Measurements from ENCODE around the gene EXOC6.
"Not testable (repeated sequence)": the region's sequence is repeated elsewhere in the genome, so short reads cannot be mapped to it uniquely, and the experiment has no call there.

EXOC6 gene

GRCh38 chr10:92880917-92881316 lies 32.6 kb downstream of the EXOC6 start:
- DNase-seq: no peak

- no peak for DNase-seq
Measured at GRCh38 chr10:92886334-92886961, 38.1 kb downstream of the EXOC6 start.

GRCh38 chr10:92890471-92890870 lies 42.2 kb downstream of the EXOC6 start:
- no peak for DNase-seq

- DNase-seq: no peak
Measured at GRCh38 chr10:92891885-92892690, 43.8 kb downstream of the EXOC6 start.

GRCh38 chr10:92892691-92893054 lies 44.4 kb downstream of the EXOC6 start:
- DNase-seq: no peak

GRCh38 chr10:92894081-92894655 lies 45.8 kb downstream of the EXOC6 start:
- DNase-seq: no peak

GRCh38 chr10:92897916-92898315 lies 49.6 kb downstream of the EXOC6 start:
- DNase-seq: no peak

GRCh38 chr10:92901819-92902251 lies 53.5 kb downstream of the EXOC6 start:
- no peak for DNase-seq

GRCh38 chr10:92903633-92904032 lies 55.3 kb downstream of the EXOC6 start:
- DNase-seq: no peak

- DNase-seq: no peak
Measured at GRCh38 chr10:92907280-92907679, 59.0 kb downstream of the EXOC6 start.

GRCh38 chr10:92912631-92913030 lies 64.3 kb downstream of the EXOC6 start:
- not testable (repeated sequence) for DNase-seq

- DNase-seq: no peak
Measured at GRCh38 chr10:92913973-92914372, 65.7 kb downstream of the EXOC6 start.

- peak; percentile 36 to 49 for DNase-seq
Measured at GRCh38 chr10:92914478-92915325, 66.4 kb downstream of the EXOC6 start.

- no peak for DNase-seq
Measured at GRCh38 chr10:92915892-92916291, 67.6 kb downstream of the EXOC6 start.

GRCh38 chr10:92916433-92916832 lies 68.1 kb downstream of the EXOC6 start:
- no peak for DNase-seq

- DNase-seq: no peak
Measured at GRCh38 chr10:92918603-92919002, 70.3 kb downstream of the EXOC6 start.

- no peak for DNase-seq
Measured at GRCh38 chr10:92920866-92921265, 72.5 kb downstream of the EXOC6 start.

- no peak for DNase-seq
Measured at GRCh38 chr10:92923416-92923815, 75.1 kb downstream of the EXOC6 start.

- DNase-seq: no peak
Measured at GRCh38 chr10:92929896-92930295, 81.6 kb downstream of the EXOC6 start.

GRCh38 chr10:92931597-92931996 lies 83.3 kb downstream of the EXOC6 start:
- no peak for DNase-seq

GRCh38 chr10:92937876-92938275 lies 89.6 kb downstream of the EXOC6 start:
- DNase-seq: no peak

- DNase-seq: no peak
Measured at GRCh38 chr10:92938841-92939240, 90.5 kb downstream of the EXOC6 start.

- no peak for DNase-seq
Measured at GRCh38 chr10:92942226-92942625, 93.9 kb downstream of the EXOC6 start.
